22Rv1 (cell line): ENCODE data around the gene FAM83D.

Experiments used
- ZFX ChIP-seq: fragments of 450-650 bp; IDR thresholded peaks from 2 replicates; pipeline ENCODE4 v1.6.1; 2017; ENCODE audit warnings: antibody characterized with exemption, borderline replicate concordance
- TF ChIP-seq, protein P1 (sequence below): fragments of 450-650 bp; IDR thresholded peaks from 2 replicates; pipeline ENCODE4 v1.5.1; 2017; ENCODE audit warnings: mild to moderate bottlenecking

DNA sequence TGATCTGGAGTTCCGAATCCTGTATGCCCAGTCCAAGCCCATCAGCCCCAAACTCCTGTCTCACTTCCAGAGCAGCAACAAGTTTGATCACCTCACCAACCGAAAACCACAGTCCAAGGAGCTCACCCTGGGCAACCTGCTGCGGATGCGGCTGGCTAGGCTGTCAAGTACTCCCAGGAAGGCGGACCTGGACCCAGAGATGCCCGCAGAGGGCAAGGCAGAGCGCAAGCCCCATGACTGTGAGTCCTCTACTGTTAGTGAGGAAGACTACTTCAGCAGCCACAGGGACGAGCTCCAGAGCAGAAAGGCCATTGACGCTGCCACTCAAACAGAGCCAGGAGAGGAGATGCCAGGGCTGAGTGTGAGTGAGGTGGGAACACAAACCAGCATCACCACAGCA, 25.4 kb downstream of the FAM83D start:
- TF ChIP-seq, protein P1, sequence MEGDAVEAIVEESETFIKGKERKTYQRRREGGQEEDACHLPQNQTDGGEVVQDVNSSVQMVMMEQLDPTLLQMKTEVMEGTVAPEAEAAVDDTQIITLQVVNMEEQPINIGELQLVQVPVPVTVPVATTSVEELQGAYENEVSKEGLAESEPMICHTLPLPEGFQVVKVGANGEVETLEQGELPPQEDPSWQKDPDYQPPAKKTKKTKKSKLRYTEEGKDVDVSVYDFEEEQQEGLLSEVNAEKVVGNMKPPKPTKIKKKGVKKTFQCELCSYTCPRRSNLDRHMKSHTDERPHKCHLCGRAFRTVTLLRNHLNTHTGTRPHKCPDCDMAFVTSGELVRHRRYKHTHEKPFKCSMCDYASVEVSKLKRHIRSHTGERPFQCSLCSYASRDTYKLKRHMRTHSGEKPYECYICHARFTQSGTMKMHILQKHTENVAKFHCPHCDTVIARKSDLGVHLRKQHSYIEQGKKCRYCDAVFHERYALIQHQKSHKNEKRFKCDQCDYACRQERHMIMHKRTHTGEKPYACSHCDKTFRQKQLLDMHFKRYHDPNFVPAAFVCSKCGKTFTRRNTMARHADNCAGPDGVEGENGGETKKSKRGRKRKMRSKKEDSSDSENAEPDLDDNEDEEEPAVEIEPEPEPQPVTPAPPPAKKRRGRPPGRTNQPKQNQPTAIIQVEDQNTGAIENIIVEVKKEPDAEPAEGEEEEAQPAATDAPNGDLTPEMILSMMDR: no peak
- no peak for TF ChIP-seq ZFX
